KBM-7 (cell line): ENCODE results near the gene REC8.
"Not testable (repeated sequence)": the region's sequence is repeated elsewhere in the genome, so short reads cannot be mapped to it uniquely, and the experiment has no call there.

Source experiments
- DNase-seq: peaks from one replicate; pipeline ENCODE4 v3.0.0-alpha.2; 2015
- in situ Hi-C: fragments of 300-500 bp; cut with MboI; formaldehyde crosslinking; loops from 2 replicates; pipeline ENCODE4 v1.14.3; 2020; ENCODE audit warnings: low sequenced_read_pairs, low pct_unique_long_range_greater_than_20kb, mixed read lengths

The REC8 gene

GRCh38 chr14:24216345-24216699 lies 44.4 kb downstream of the REC8 start:
- in situ Hi-C loops = no loop called here
- no peak for DNase-seq

GRCh38 chr14:24216876-24217275 lies 45.0 kb downstream of the REC8 start:
- DNase-seq = not testable (repeated sequence)

DNA sequence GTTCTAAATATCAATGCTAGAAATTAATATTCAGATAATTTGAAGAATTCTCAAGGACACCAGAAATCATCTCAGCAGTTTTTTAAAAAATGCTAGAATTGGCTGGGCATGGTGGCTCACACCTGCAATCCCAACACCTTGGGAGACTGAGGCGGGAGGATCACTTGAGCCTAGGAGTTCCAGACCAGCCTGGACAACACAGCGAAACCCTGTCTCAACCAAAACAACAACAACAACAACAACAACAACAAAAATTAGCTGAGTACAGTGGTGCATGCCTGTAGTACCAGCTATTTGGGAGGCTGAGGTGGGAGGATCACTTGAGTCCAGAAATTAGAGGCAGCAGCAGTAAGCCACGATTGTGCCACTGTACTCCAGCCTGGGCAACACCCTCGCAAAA lies 47.2 kb downstream of the REC8 start:
- in situ Hi-C loops = no loop called here

More at GRCh38 chr14:24216876-24217275, 45.0 kb downstream of the REC8 start:
- in situ Hi-C loops = not testable (repeated sequence)

GRCh38 chr14:24219521-24219920 lies 47.6 kb downstream of the REC8 start:
- DNase-seq = no peak
- in situ Hi-C loops = no loop called here

More for the DNA sequence above, 47.2 kb downstream of the REC8 start:
- no peak for DNase-seq

DNA sequence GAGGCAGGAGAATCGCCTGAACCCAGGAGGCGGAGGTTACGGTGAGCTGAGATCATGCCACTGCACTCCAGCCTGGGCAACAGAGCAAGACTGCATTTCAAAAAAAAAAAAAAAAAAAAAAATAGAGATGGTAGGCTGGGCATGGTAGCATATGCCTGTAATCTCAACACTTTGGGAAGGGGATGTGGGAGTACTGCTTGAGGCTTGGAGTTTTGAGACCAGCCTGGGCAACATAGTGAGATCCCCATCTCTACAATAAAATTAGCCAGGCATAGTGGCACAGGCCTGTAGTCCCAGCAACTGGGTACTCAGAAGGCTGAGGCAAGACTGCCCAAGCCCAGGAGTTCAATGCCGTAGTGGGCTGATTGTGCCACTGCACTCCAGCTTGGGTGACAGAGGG lies 51.1 kb downstream of the REC8 start:
- in situ Hi-C loops, DNase-seq: not testable (repeated sequence)

- no peak for DNase-seq
- in situ Hi-C loops = no loop called here
These were observed 52.8 kb downstream of the REC8 start for GRCh38 chr14:24224618-24225071.

- in situ Hi-C loops = no loop called here
These were observed 54.6 kb downstream of the REC8 start for GRCh38 chr14:24226473-24226872.

GRCh38 chr14:24228902-24229301 lies 57.0 kb downstream of the REC8 start:
- DNase-seq = no peak
- in situ Hi-C loops = no loop called here

More at GRCh38 chr14:24226473-24226872, 54.6 kb downstream of the REC8 start:
- no peak for DNase-seq
